Tibial nerve (tissue), 4 donors: ENCODE measurements around the gene MRPL53. TPM values are rescaled to one million over a fixed set of nuclear protein-coding genes. Genes with fewer than 3 reads are reported as not detected.

Experiments
- DNase-seq, 2 donors: peaks; one replicate each; pipeline ENCODE4 v3.0.0-alpha.2; 2019; ENCODE audit warnings: low spot score in 2 of 2
- H3K27ac ChIP-seq, 4 donors: fragments of 200-600 bp; sonication (generic) in 3 of 4; one replicate each; pipeline ENCODE4 v1.5.1; 2017 to 2019; ENCODE audit warnings: mild to moderate bottlenecking in 1 of 4
- H3K27me3 ChIP-seq, 2 donors: fragments of 200-600 bp; sonication (generic) in 1 of 2; one replicate each; pipeline versions ENCODE4 v1.5.1 to v1.6.0; 2017 to 2019
- H3K36me3 ChIP-seq, 3 donors: fragments of 200-600 bp; sonication (generic); one replicate each; pipeline ENCODE4 v1.5.1; 2018 to 2019
- H3K4me1 ChIP-seq, 4 donors: fragments of 200-600 bp; sonication (generic) in 3 of 4; one replicate each; pipeline ENCODE4 v1.5.1; 2017 to 2019
- H3K4me3 ChIP-seq, 4 donors: fragments of 200-600 bp; sonication (generic) in 3 of 4; one replicate each; pipeline ENCODE4 v1.5.1; 2017 to 2019; ENCODE audit warnings: mild to moderate bottlenecking in 1 of 4, moderate library complexity in 1 of 4
- H3K9me3 ChIP-seq, 4 donors: fragments of 200-600 bp; sonication (generic) in 3 of 4; one replicate each; pipeline ENCODE4 v1.5.1; 2017 to 2019
- EP300 ChIP-seq, 2 donors: sonication (generic); formaldehyde crosslinking; IDR thresholded peaks; one replicate each; pipeline ENCODE4 v1.6.1; 2017; ENCODE audit warnings: antibody characterized with exemption in 2 of 2, mild to moderate bottlenecking in 1 of 2
- POLR2A ChIP-seq, 2 donors: fragments of 450-650 bp; IDR thresholded peaks; one replicate each; pipeline ENCODE4 v1.6.1; 2017; ENCODE audit warnings: antibody characterized with exemption in 2 of 2, mild to moderate bottlenecking in 2 of 2, moderate library complexity in 2 of 2
- WGBS, 2 donors: methylation state at CpG; one replicate each; pipeline ENCODE4 v1.1.5; 2018; 5-methylcytosine and 5-hydroxymethylcytosine counted together
- total RNA-seq, 4 donors: library from RNA; depleted of rRNA; stranded (reverse); fragments of >200 nt; gene quantifications; one replicate each; pipeline ENCODE4 v1.1.0, GENCODE V29; 2016
- TF ChIP-seq, protein P1 (sequence below), 5 experiments: fragments of 200-600 bp in 3 of 5; fragments of 450-650 bp in 2 of 5; sonication (generic) in 3 of 5; IDR thresholded peaks; one replicate each; pipeline ENCODE4 v1.5.1; 2016 to 2019; ENCODE audit warnings: antibody characterized with exemption in 5 of 5, mild to moderate bottlenecking in 3 of 5, moderate library complexity in 2 of 5

Gene MRPL53
- total RNA-seq, 4 donors from 2014 or later, result 15.9 to 86.1 (median 34.4) TPM

DNA sequence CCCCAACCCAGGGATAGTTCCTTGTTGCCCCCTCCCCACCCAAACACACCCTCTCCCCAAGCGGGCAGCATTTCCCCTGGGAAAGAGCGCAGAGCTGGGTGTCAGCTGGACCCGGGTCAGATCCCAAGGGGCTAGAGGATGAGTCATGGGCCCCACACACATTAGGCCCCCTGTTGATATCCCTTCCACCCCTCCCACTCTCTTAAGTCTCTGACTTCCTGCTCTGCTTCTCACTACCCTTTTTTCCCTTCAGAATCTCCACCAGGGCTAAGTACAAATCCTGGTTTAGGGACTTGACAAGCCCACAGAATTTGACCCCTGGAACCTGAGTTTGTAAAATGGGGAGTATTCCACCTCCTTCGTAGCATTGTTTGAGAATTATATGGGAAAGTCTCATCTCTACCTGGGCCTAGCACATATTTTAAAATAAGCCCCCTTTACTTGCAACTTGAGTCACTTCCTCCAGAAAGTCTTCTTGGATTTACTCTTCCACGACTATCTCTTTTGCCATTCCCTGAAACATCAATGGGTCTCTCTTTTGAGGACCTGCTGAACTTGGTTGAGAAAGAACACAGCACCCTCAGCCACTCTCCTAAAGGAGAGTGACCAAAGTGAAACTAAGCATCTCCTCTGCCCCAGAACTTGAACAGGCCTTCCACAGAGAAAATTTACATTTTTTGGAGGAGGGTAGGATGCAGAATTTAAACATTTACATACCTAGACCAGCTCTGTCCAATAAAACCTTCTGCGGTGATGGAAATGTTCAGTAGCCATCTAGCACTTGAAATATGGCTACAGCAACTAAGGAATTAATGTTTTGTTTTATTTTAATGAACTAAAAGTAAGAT, 35.4 kb downstream of the MRPL53 start:
- peaks cover 0 to 85% (median 11%) of the 10 kb centered on the region in 4 donors for H3K4me1 ChIP-seq

DNA sequence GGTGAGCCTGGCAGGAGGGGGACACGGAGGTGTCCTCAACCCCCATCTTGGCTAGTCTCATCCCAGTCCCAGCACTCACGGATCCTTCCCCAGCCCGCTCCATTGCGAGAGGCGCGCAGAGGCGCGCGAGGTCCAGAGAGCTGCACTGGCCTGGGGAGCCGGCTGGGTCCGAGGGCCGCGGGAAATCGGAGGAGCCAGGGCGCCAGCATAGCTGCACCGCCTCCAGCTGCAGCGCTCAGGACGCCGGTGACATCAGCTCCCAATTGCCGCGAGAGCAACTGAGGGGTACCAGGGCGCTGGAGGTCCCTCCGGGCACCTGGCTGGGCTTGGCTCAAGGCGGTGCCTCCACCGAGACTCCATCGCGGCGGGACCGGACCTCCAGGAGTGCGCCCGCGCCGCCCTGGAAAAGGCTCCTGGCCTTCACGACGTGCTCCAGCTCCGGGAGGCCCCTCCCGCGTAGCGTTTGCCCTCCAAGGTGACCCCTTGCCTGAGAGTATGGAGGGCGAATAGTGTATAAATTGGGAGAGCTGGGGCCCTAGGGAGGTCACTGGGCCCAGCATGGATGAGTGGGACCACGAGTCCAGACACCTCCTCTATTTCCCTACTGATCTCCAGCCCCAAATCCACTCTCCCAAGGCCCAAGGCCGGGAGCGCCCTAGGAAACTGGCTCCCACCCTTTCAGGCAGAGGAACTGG, 36.2 kb downstream of the MRPL53 start:
- peaks cover 0 to 20% (median 5%) of the 10 kb centered on the region in 3 donors for H3K36me3 ChIP-seq
- H3K4me3 ChIP-seq, result peak overlapping the region; percentile 18 to 66 (median 34)
- H3K27me3 ChIP-seq, result no peaks in the 10 kb centered on the region
- TF ChIP-seq POLR2A (IDR thresholded peaks at IDR 0.05), result no peak
- TF ChIP-seq, protein P1, sequence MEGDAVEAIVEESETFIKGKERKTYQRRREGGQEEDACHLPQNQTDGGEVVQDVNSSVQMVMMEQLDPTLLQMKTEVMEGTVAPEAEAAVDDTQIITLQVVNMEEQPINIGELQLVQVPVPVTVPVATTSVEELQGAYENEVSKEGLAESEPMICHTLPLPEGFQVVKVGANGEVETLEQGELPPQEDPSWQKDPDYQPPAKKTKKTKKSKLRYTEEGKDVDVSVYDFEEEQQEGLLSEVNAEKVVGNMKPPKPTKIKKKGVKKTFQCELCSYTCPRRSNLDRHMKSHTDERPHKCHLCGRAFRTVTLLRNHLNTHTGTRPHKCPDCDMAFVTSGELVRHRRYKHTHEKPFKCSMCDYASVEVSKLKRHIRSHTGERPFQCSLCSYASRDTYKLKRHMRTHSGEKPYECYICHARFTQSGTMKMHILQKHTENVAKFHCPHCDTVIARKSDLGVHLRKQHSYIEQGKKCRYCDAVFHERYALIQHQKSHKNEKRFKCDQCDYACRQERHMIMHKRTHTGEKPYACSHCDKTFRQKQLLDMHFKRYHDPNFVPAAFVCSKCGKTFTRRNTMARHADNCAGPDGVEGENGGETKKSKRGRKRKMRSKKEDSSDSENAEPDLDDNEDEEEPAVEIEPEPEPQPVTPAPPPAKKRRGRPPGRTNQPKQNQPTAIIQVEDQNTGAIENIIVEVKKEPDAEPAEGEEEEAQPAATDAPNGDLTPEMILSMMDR (IDR thresholded peaks at IDR 0.05), result no peak
- TF ChIP-seq EP300 (IDR thresholded peaks at IDR 0.05), result no peak
- WGBS, 2 donors, result 38 to 44% methylated on average over 35 to 43 of the region's 43 CpGs
- DNase-seq, result no peak
- no peaks in the 10 kb centered on the region for H3K9me3 ChIP-seq
- H3K27ac ChIP-seq, result peak overlapping the region; percentile 31 to 94 (median 86)
- peaks cover 0 to 80% (median 7%) of the 10 kb centered on the region in 4 donors for H3K4me1 ChIP-seq

More for the DNA sequence above, 35.4 kb downstream of the MRPL53 start:
- TF ChIP-seq POLR2A (IDR thresholded peaks at IDR 0.05) (no peak), EP300 (IDR thresholded peaks at IDR 0.05) (no peak)
- TF ChIP-seq, protein P1 (IDR thresholded peaks at IDR 0.05), result no peak
- DNase-seq, result no peak
- 42% methylated on average over 6 of the region's 6 CpGs for WGBS, 2 donors
- no peaks in the 10 kb centered on the region for H3K9me3 ChIP-seq
- peak overlapping the region; percentile 18 to 66 (median 34) for H3K4me3 ChIP-seq
- no peaks in the 10 kb centered on the region for H3K27me3 ChIP-seq
- H3K36me3 ChIP-seq, result peaks cover 0 to 11% (median 3%) of the 10 kb centered on the region in 3 donors
- peak overlapping the region; percentile 31 to 94 (median 86) for H3K27ac ChIP-seq

DNA sequence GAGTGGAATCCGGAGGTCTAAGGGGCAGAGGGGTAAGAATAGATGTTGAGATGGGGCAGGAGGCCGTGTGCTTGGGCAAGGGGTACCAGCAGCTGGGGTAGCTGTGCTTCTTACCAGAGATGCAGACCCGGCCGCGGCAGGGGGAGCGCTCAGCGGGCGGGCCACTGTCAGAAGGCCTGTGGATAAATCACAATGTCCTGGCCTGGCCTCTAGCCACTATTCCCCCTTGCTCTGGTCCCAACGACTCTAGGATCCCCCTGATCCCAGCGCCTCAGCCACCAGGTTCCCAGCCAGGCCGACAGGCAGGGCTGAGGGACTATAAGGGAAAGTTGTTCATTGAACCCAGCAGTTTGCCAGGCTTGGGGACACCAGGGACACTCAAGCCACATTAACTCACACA, 42.0 kb downstream of the MRPL53 start:
- peak overlapping the region in 2 of 4 donors; percentile 25 to 43 for H3K27ac ChIP-seq
- peaks cover 8 to 72% (median 10%) of the 10 kb centered on the region in 3 donors for H3K36me3 ChIP-seq
- H3K4me3 ChIP-seq, result no peak overlapping the region
- DNase-seq, result no peak
- H3K9me3 ChIP-seq, result no peaks in the 10 kb centered on the region
- WGBS, 2 donors, result 79 to 82% methylated on average over 11 of the region's 11 CpGs
- TF ChIP-seq EP300 (IDR thresholded peaks at IDR 0.05) (no peak), POLR2A (IDR thresholded peaks at IDR 0.05) (no peak)
- H3K27me3 ChIP-seq, result no peaks in the 10 kb centered on the region
- H3K4me1 ChIP-seq, result peaks cover 0 to 25% (median 0%) of the 10 kb centered on the region in 4 donors

DNA sequence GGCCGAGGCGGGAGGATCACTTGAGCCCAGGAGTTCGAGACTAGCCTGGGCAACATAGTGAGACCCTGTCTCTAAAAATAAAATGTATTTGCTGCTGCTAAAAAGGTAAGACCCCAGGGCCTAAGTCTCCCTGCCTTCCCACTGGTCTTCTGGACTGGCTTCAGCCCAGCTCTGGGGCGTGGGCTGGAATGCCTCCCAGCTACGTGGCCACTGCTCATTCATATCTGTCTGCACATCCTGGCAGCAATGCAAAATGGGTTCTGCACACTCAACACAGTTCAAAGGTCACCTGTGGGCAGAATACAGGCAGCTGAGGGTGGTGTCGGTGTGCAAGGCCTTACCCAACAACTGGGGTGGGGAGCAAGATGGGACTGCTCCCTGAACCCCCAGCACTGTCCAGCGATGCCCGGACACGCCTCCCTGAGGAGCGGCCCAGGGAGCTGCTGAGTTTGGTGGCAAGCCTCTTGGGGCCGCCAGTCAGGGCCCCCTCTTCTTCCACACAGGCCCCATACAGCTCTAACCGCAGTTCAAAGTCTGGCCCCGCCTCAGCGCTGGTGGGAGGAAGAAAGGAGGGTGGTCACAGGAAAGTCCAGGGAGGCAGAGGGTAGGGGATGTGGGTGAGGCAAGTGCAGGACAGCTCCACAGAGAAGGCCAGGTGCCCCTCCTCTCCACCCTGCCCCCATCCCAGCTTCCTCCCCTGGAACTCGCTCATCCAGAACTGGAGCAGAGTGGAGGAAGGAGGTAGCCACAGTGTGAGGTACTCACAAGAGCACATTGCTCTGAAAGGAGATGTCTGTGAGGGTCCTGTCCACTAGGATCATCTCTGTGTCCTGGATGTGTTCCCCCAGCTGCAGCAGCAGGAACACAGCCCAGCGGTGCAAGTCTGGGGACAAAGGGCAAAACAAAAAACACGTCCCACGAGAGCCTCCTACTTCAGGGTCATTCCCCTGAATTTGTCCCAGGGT, 42.7 kb downstream of the MRPL53 start:
- DNase-seq, result no peak
- no peaks in the 10 kb centered on the region for H3K9me3 ChIP-seq
- no peak overlapping the region for H3K4me3 ChIP-seq
- WGBS, 2 donors, result 70% methylated on average over 18 of the region's 18 CpGs
- H3K27me3 ChIP-seq, result no peaks in the 10 kb centered on the region
- TF ChIP-seq, protein P1 (IDR thresholded peaks at IDR 0.05), result no peak
- TF ChIP-seq POLR2A (IDR thresholded peaks at IDR 0.05) (no peak), EP300 (IDR thresholded peaks at IDR 0.05) (no peak)
- H3K27ac ChIP-seq, result peak overlapping the region in 2 of 4 donors; percentile 25 to 43
- H3K4me1 ChIP-seq, result peaks cover 0 to 18% (median 0%) of the 10 kb centered on the region in 4 donors
- peaks cover 8 to 80% (median 10%) of the 10 kb centered on the region in 3 donors for H3K36me3 ChIP-seq

DNA sequence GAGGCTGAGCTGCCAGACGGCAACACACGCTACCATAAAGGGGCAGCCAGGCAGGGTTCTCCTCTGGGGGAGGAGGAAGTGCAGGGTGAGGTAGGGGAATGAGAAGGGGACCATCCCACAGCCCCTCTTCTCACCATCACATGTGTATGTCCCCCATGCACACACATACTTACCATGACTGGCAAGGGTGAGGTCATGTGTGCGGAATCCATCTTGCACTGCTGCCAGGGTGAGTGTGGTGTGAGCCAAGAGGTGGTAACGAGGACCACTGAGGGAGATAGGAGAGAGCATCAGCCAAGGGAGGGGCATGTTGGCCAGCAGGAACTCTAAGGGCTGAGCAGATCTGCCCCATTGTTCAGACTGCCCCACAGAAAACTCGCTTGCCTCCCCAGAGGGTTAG, 43.8 kb downstream of the MRPL53 start:
- no peak for DNase-seq

More for the DNA sequence above, 43.8 kb downstream of the MRPL53 start:
- no peaks in the 10 kb centered on the region for H3K27me3 ChIP-seq
- H3K36me3 ChIP-seq, result peaks cover 8 to 80% (median 10%) of the 10 kb centered on the region in 3 donors
- peak overlapping the region in 1 of 4 donors; percentile 14 for H3K27ac ChIP-seq
- no peak overlapping the region for H3K4me3 ChIP-seq
- peaks cover 0 to 13% (median 0%) of the 10 kb centered on the region in 4 donors for H3K4me1 ChIP-seq
- TF ChIP-seq, protein P1 (IDR thresholded peaks at IDR 0.05), result no peak
- TF ChIP-seq POLR2A (IDR thresholded peaks at IDR 0.05) (no peak), EP300 (IDR thresholded peaks at IDR 0.05) (no peak)
- WGBS, 2 donors, result 65 to 77% methylated on average over 5 of the region's 5 CpGs
- H3K9me3 ChIP-seq, result no peaks in the 10 kb centered on the region
